ENCODE measurements around the gene FUBP3. TPM values are rescaled to one million over a fixed set of nuclear protein-coding genes. Genes with fewer than 3 reads are reported as not detected.

Gene FUBP3
- total RNA-seq, 4 donors from 2014 or later, result 27.5 to 40.7 (median 31.7) TPM

- intact Hi-C loops (cut with DNase I; ENCODE audit: low total_unique reads), result no loop called here
- 74 to 82% methylated on average over 3 of the region's 3 CpGs for WGBS, 2 donors
- no peak for DNase-seq (ENCODE audit: low spot score in 2 of 2)
- no peak overlapping the region for H3K4me3 ChIP-seq (ENCODE audit: low read depth, poor library complexity, severe bottlenecking)
- TF ChIP-seq CTCF (IDR thresholded peaks at IDR 0.05) (no peak), POLR2A (IDR thresholded peaks at IDR 0.05) (no peak)
Observed at GRCh38 chr9:130587921-130588320, 8.5 kb downstream of the FUBP3 start.

GRCh38 chr9:130588416-130588815 is 9.0 kb downstream of the FUBP3 start:
- 75 to 79% methylated on average over 4 of the region's 4 CpGs for WGBS, 2 donors
- intact Hi-C loops (cut with DNase I; ENCODE audit: low total_unique reads), result no loop called here
- H3K4me3 ChIP-seq (ENCODE audit: low read depth, poor library complexity, severe bottlenecking), result no peak overlapping the region
- TF ChIP-seq POLR2A (IDR thresholded peaks at IDR 0.05) (no peak), CTCF (IDR thresholded peaks at IDR 0.05) (no peak)
- no peak for DNase-seq (ENCODE audit: low spot score in 2 of 2)

DNA sequence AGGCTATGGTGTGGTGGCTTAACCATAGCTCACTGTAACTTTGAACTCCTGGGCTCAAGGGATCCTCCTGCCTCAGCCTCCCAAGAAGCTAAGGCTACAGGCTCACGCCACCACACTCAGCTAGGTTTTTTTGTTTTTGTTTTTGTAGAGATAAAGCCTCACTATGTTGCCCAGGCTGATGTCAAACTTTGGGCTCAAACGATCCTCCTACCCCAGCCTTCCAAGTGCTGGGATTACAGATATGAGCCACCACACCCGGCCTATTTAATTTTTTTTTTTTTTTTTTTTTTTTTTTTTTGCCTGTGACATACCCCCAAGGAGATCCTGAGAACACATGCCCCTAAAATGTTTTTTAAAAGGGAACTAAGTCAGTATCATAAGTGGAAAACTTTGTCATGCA is 10.4 kb downstream of the FUBP3 start:
- TF ChIP-seq POLR2A (IDR thresholded peaks at IDR 0.05), result no peak
- 85 to 89% methylated on average over 3 of the region's 3 CpGs for WGBS, 2 donors
- intact Hi-C loops (cut with DNase I; ENCODE audit: low total_unique reads), result no loop called here
- no peak for DNase-seq (ENCODE audit: low spot score in 2 of 2)
- H3K4me3 ChIP-seq (ENCODE audit: low read depth, poor library complexity, severe bottlenecking), result no peak overlapping the region

- TF ChIP-seq CTCF (IDR thresholded peaks at IDR 0.05) (no peak), POLR2A (IDR thresholded peaks at IDR 0.05) (no peak)
- intact Hi-C loops (cut with DNase I; ENCODE audit: low total_unique reads), result no loop called here
- no peak for DNase-seq (ENCODE audit: low spot score in 2 of 2)
- no peak overlapping the region for H3K4me3 ChIP-seq (ENCODE audit: low read depth, poor library complexity, severe bottlenecking)
- 93 to 94% methylated on average over 3 of the region's 3 CpGs for WGBS, 2 donors
Observed at GRCh38 chr9:130590305-130590704, 10.9 kb downstream of the FUBP3 start.

DNA sequence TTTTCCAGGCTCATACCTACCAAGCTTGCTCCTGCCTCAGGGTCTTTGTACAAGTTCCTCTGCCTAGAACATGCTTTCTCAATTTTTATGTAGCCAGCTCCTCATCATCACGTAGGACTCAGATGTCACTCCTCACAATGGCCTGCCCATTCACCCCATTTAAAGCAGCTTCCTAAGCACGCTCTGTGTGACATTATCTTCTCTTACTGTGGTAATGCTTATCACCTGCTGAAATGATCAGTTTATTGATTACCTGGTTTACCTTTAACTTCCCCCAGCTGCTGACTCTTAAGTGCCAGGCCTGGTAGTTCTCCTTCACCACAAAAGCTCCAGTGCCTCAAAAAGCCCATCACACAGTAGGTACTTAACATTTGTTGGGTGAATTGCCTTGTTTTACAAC is 13.6 kb downstream of the FUBP3 start:
- WGBS, 2 donors, result 84 to 85% methylated on average over 2 of the region's 2 CpGs

DNA sequence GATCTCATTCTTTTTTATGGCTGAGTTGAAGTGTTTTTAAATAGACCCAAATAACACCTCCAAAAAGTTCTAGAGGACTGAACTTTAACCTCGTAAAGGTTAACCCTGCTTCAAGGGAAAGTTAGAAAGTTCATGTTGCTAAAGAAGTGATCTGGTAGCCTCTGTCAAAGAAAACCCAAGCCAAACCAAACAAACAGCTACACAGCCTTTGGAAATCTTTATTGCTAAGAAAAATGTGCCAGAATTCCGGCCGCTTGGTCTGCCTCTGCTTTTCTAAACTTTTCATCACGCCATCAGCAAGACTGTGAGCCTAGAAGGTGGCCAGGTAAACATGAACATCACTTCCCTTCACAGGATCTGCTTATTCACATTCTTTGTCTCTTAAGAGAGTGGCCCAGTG is 17.9 kb downstream of the FUBP3 start:
- no peak overlapping the region for H3K4me3 ChIP-seq (ENCODE audit: low read depth, poor library complexity, severe bottlenecking)
- intact Hi-C loops (cut with DNase I; ENCODE audit: low total_unique reads), result no loop called here

More for the DNA sequence above, 13.6 kb downstream of the FUBP3 start:
- no peak overlapping the region for H3K4me3 ChIP-seq (ENCODE audit: low read depth, poor library complexity, severe bottlenecking)
- TF ChIP-seq CTCF (IDR thresholded peaks at IDR 0.05), result no peak
- TF ChIP-seq POLR2A (IDR thresholded peaks at IDR 0.05), result no peak
- intact Hi-C loops (cut with DNase I; ENCODE audit: low total_unique reads), result no loop called here
- DNase-seq (ENCODE audit: low spot score in 2 of 2), result no peak

More for the DNA sequence above, 17.9 kb downstream of the FUBP3 start:
- 96 to 97% methylated on average over 4 of the region's 4 CpGs for WGBS, 2 donors
- TF ChIP-seq POLR2A (IDR thresholded peaks at IDR 0.05) (no peak), CTCF (IDR thresholded peaks at IDR 0.05) (no peak)
- DNase-seq (ENCODE audit: low spot score in 2 of 2), result no peak
